GM18909 (cell line): Measurements from ENCODE around the gene MGAT5.

ENCODE experiments used
- ATAC-seq: cut with Tn5 transposase; IDR thresholded peaks from one replicate; pipeline ENCODE4 v1.9.1; 2021; ENCODE audit warnings: mild to moderate bottlenecking; ENCODE audit not compliant: unreplicated experiment, poor library complexity

Gene MGAT5

DNA sequence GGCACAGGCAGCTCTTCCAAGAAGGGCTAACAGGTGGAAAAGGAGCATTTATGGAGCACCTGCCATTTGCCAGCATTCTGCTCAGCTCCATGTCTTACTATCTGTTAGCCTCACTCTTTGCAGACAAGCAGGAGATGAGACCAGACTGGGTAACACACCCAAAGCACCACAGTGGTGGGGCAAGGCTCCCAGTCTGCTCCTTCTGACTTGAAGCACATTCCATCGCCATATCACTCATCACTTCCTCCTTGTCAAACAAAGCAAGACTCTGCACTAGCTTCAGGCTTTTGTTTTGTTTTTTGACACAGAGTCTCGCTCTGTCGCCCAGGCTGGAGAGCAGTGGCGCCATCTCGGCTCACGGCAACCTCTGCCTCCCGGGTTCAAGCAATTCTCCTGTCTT lies 182.8 kb downstream of the MGAT5 start:
- no peak for ATAC-seq

DNA sequence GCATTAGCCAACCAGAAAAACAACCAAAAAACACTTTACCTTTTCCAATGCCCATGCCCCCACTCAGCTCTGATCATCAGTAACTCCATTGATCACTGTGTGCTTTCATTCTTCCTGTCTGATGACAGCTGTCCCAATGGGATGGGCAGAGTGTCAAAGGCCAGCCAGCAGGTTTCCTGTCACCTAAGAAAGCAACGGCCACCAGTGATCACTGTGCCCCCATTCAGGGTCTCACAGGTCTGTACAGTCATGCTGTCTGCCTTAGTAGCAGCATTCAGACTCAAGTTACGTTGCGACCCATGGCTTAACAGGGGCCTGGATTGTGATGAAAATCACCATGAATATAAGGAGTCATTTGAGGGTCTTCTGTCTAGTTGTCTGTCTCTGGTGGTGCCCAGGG lies 184.5 kb downstream of the MGAT5 start:
- no peak for ATAC-seq

GRCh38 chr2:134440336-134440909 lies 186.6 kb downstream of the MGAT5 start:
- ATAC-seq: no peak

- no peak for ATAC-seq
These were observed 187.4 kb downstream of the MGAT5 start for GRCh38 chr2:134441153-134441863.

DNA sequence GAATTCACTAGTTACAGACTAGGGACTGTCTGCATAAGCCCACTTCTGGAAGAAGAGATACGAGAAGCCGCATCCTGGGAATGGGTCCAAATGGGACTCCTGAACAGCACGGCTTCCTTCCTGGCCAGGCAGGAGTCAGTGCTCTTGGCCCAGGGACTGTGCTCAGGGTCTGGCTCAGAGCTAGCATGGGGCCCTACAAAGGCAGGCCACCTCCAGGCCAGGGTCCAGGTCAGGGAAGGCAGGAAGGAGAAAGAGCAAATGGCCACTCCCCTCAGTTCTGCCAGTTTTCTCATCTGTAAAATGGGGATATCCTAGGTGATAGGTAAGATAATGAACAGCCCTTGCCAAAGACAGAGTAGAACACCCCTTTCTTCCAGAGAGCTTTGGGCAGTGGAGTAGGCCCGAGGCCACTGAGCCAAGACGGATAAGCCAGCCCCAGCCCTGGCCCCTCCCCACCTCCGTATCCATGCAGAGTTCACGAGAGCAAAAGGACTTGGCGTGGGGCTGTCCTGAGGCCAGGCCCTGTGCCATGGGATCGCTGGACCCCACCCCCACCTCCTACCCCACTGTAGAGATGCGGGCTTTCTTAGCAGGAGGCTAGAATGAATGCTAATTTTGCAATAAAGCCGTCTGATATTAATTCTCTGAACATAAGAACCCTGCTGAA lies 190.1 kb downstream of the MGAT5 start:
- ATAC-seq: no peak

- ATAC-seq: no peak
These were observed 191.2 kb downstream of the MGAT5 start for GRCh38 chr2:134445116-134445515.

- ATAC-seq: no peak
These were observed 192.1 kb downstream of the MGAT5 start for GRCh38 chr2:134445985-134446382.

DNA sequence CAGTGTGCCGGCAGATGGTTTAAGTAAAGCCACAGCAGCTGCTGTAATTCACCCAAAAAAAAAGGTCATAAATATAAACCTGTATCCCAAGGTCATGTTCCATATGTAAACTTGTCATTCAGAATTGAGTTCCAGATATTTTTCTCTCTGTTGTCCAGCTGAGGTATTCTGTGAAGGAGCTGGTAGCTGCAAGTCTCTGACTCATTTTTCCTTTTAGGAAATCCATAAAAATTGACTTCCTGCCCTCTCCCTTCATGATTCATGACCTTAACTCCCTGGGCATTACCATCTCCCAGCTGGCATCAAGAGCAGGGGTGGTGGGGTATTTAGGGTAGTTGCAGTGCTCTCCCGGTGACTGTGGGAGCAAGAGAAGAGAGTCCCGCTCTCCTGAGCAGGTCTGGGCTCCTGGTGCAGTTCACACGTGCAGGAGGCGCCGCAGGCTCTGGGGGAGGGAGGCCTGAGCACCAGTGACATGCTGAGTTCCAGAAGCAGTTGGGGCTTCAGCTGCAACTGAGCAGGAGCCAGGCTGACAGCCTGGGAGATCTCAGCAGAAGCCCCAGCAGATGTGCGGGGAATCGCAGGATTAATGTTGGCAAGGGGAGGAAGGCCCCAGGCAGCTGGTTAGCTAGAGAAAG lies 192.6 kb downstream of the MGAT5 start:
- no peak for ATAC-seq

- no peak for ATAC-seq
These were observed 193.8 kb downstream of the MGAT5 start for GRCh38 chr2:134447669-134448068.

DNA sequence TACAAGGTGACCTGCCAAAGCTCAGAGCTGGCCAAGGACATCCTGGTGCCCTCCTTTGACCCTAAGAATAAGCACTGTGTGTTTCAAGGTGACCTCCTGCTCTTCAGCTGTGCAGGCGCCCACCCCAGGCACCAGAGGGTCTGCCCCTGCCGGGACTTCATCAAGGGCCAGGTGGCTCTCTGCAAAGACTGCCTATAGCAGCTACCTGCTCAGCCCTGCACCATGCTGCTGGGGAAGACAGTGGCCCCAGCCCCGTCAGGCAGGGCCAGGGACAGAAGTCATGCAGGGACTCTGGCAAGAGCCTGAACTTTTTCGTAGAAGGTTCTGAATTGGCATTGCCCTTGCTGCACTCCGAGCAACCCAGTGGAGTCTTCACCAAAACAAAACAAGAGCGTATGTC lies 194.8 kb downstream of the MGAT5 start:
- no peak for ATAC-seq

DNA sequence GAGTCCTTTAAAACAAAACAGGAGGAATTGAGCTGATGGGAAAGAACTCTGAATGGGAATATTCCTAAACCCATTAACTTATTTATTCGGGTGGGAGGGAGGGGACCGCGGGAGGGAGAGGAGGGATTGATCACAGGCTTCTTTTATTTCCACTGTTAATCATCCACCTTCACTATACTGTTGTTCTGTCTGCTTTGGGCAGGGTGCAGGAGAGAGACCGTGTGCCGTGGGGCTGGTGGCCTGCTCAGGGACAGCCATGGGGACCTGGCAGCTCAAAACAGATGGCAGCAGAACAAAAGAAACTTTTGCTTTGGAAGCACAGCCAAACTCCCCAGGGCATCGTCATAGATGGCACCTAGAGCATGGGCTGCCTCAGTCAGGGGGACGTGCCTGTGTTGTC lies 195.3 kb downstream of the MGAT5 start:
- no peak for ATAC-seq

DNA sequence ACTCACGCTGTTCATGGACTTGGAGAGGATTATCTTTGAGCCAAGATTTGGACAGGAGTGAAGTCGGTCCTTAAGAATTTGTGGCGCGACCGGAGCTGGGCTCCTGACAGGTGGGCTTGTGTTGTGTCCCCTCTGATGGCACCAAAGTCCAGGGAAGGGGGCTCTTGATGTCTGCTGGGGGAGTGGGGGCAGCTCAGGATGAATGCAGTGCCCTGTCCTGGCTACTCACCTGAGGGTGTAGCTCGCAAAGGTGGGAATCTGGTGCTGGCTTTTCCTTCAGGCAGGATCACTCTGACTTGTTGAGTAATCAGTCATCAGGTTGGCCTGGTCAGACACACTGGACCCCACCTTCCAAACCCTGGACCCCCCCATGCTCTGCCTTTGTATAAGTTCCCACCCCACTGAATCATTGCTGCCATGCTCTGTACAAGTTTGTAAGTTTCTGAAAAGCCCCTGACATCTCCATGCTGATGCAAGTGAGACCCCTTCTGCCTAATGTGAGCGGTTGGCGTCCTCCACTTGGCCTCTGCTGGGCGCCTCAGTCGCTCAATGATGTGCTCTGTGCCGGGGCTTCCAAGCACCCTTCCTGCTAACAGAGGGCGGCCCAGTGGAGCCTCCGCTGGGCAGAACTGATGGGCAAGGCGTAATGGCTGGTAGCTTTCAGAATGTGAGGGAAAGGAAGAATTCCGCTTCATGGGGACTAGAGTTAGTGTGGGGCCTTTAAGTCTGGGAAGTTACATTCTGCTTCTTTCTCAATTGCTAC lies 196.1 kb downstream of the MGAT5 start:
- ATAC-seq: no peak

- ATAC-seq: no peak
These were observed 197.4 kb downstream of the MGAT5 start for GRCh38 chr2:134451347-134451630.

DNA sequence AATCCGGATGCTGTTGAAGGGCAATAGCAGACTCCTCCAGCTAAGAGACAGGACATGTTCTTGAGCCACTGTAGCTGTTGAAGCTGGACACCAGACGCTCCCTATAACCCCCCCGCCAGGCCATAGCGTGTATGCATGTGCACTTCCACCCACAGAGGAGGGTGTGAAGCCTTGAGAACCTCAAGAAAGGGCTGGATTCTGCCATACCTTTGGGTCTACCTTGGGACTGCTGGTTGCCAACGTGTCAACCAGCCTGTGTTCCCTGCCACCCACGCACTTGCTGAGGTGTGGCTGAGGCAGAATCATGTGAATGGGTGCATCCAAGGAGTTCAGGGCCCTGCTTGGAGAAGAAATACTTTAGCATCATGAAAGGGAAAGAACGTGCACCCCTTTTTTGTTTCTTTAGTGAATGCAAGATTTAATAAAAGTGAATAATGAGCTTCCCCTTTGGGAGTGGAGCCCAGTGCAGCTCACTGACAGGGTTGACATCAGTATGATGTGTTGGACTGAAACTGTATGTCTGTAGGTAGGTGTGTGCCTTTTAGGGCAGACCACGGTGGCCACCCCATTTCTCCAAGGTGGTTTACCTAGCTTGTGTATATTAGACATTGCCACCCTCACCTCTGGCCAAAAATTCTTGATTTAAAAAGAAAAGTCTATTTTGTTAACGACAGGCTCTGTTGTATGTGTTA lies 198.3 kb downstream of the MGAT5 start:
- no peak for ATAC-seq

DNA sequence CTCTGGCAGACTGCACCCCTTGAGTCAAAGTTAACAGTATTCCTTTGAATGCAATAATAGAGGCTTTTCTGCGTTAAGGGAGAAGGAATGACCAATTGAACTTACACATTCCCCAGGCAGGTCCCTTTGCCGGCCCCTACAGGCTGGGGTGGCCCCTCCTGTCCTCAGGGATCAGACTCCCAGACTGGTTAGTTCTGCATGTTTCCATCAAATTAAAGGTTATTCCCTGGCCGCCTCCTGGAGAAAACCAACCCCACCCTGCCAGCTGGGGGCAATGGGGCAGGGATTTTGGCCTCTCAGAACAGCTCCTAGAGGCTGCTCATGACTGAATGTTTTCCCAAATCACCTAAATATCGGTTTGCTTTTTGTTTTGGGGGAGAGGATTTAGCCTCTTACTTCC lies 199.6 kb downstream of the MGAT5 start:
- no peak for ATAC-seq

DNA sequence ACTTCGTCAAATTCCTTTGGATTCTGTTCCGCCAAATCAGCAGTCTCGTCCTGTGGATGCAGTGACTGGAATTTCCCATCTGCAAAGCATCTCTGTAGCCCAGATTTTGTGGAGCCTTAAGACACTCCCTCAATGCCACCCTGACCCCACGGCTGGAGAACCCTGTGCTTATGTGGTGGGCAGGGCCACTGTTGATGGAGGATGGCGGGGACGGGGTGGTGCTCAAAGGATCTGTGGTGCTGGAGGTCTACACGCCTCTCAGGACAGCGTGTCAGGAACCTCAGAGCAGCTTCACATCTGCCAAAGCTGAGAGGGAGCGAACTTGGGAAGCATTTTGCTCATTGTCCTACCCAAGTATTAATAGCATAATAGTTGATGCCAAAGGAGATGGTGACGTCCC lies 200.1 kb downstream of the MGAT5 start:
- ATAC-seq: no peak

GRCh38 chr2:134454426-134454825 lies 200.6 kb downstream of the MGAT5 start:
- no peak for ATAC-seq

DNA sequence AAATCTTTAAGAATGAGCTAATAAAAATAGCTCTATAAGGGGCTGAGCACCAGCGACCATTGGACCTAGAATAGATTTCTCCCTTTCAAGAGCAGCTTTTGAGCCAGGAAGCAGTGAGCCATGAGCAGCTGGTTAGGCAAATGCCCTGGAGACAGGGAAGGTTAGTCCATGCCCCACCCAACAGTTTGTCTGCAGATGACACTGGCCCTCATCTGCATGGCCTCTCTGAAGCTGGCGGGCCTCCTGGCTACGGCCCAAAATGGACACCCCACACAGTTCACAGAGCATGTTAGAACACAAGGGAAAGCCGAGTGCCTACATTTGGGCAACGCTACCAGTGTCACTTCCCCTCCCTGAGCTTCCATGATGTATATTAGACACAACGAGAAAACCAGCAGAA lies 201.1 kb downstream of the MGAT5 start:
- no peak for ATAC-seq

- ATAC-seq: no peak
These were observed 201.6 kb downstream of the MGAT5 start for GRCh38 chr2:134455426-134455825.

DNA sequence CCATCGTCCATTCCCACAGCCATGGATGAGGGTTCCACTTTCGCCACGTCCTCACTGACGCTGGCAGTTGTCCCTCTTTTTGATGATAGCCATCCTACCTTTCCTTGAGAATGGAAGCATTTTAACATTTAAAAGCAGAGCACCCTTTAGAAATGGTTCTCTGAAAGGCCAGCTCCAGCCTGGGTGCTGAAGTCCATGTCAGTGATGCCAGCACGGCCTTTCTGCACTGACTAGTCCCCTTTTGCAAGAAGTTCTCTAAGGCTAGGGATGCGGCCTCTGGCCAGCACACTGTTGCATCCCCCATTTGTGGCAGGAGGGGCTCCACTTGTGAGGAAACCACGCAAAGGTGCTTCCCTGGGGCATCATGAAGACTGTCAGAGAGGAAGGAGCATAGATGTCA lies 203.5 kb downstream of the MGAT5 start:
- no peak for ATAC-seq
